B cell (primary cell): ENCODE measurements around the gene MUC5AC. TPM values are rescaled to one million over a fixed set of nuclear protein-coding genes. Genes with fewer than 3 reads are reported as not detected.

Experiments used
- ATAC-seq: fragments of 200-7000 bp; cut with Tn5 transposase; one replicate; pipeline ENCODE4 v1.10.0; 2021; ENCODE audit warnings: low read depth, mild to moderate bottlenecking, moderate number of reproducible peaks, moderate library complexity
- CTCF ChIA-PET: fragments of 350-600 bp; sonication (Branson Sonifier 250); formaldehyde crosslinking; loops from one replicate; lab custom pipeline; 2021; ENCODE audit warnings: antibody characterized with exemption, inconsistent platforms; lab: Charles Lee
- POLR2A ChIA-PET: fragments of 350-600 bp; sonication (Branson Sonifier 250); formaldehyde crosslinking; loops from one replicate; lab custom pipeline; 2021; ENCODE audit warnings: antibody characterized with exemption; lab: Charles Lee
- DNase-seq: peaks from one replicate; pipeline ENCODE4 v3.0.0; 2013
- H2AFZ ChIP-seq: 2 replicates; pipeline ENCODE4 v1.6.1; 2012; ENCODE audit warnings: mild to moderate bottlenecking, low read depth, low read length; ENCODE audit not compliant: insufficient read depth, poor library complexity, severe bottlenecking
- H3K27ac ChIP-seq, 2 donors: 1 replicate in 1 of 2; 2 replicates in 1 of 2; pipeline ENCODE4 v1.5.1; 2012 to 2013; ENCODE audit warnings: low read length in 2 of 2, mild to moderate bottlenecking in 2 of 2, moderate library complexity in 1 of 2
- H3K27me3 ChIP-seq, 4 experiments: fragments of 200-600 bp in 1 of 4; sonication (generic) in 1 of 4; replicated peaks in 1 of 4; 1 replicate in 2 of 4; 2 replicates in 2 of 4; pipeline versions ENCODE4 v1.6.1 to v1.7.0; 2013 to 2016; ENCODE audit warnings: low read length in 3 of 4, mild to moderate bottlenecking in 2 of 4, mixed read lengths in 1 of 4, moderate library complexity in 1 of 4; ENCODE audit not compliant: insufficient read depth in 4 of 4, control insufficient read depth in 3 of 4; ENCODE audit errors: control extremely low read depth in 1 of 4
- H3K36me3 ChIP-seq, 2 experiments: replicated peaks in 1 of 2; 1 replicate in 1 of 2; 2 replicates in 1 of 2; pipeline versions ENCODE4 v1.6.1 to v1.7.1; 2013; ENCODE audit warnings: low read length in 1 of 2; ENCODE audit not compliant: insufficient read depth in 2 of 2, control insufficient read depth in 1 of 2; ENCODE audit errors: control extremely low read depth in 1 of 2, extremely low read depth in 1 of 2
- H3K4me1 ChIP-seq, 2 donors: fragments of 200-600 bp in 1 of 2; sonication (generic) in 1 of 2; 1 replicate in 1 of 2; 2 replicates in 1 of 2; pipeline versions ENCODE4 v1.5.1 to v1.6.1; 2013 to 2017; ENCODE audit warnings: low read length in 2 of 2; ENCODE audit not compliant: control insufficient read depth in 2 of 2, insufficient read depth in 2 of 2
- H3K4me2 ChIP-seq: replicated peaks from 2 replicates; pipeline ENCODE3; 2012; ENCODE audit warnings: mild to moderate bottlenecking, low read depth, low read length; ENCODE audit not compliant: poor library complexity, severe bottlenecking
- H3K4me3 ChIP-seq, 5 experiments: fragments of 200-600 bp in 1 of 5; sonication (generic) in 1 of 5; 1 replicate in 3 of 5; 2 replicates in 2 of 5; pipeline versions ENCODE4 v1.5.1 to v1.7.0; 2011 to 2016; ENCODE audit warnings: low read length in 4 of 5, mild to moderate bottlenecking in 4 of 5, low read depth in 2 of 5, control low read depth in 1 of 5, moderate library complexity in 1 of 5; ENCODE audit not compliant: insufficient read depth in 1 of 5; ENCODE audit errors: control extremely low read depth in 1 of 5, extremely low read depth in 1 of 5
- H3K79me2 ChIP-seq: fragments of 200-600 bp; sonication (generic); one replicate; pipeline ENCODE4 v1.6.0; 2016; ENCODE audit warnings: low read length; ENCODE audit not compliant: control insufficient read depth, insufficient read depth
- H3K9ac ChIP-seq: fragments of 200-600 bp; sonication (generic); 2 replicates; pipeline ENCODE4 v1.6.1; 2017; ENCODE audit warnings: mild to moderate bottlenecking, low read length, moderate library complexity
- H3K9me3 ChIP-seq, 3 donors: one replicate each; pipeline versions ENCODE4 v1.6.1 to v1.7.1; 2013; ENCODE audit warnings: low read length in 2 of 3; ENCODE audit not compliant: control insufficient read depth in 2 of 3, insufficient read depth in 1 of 3; ENCODE audit errors: control extremely low read depth in 1 of 3
- H4K20me1 ChIP-seq: 2 replicates; pipeline ENCODE4 v1.6.0; 2012; ENCODE audit warnings: mild to moderate bottlenecking, low read length; ENCODE audit not compliant: insufficient read depth, control insufficient read depth, poor library complexity, severe bottlenecking
- H3K27ac Mint-ChIP-seq: one replicate; pipeline ENCODE4 v1.8.0; 2021; ENCODE audit warnings: mixed read lengths
- H3K27me3 Mint-ChIP-seq: one replicate; pipeline ENCODE4 v1.8.0; 2021; ENCODE audit warnings: mixed read lengths
- H3K4me1 Mint-ChIP-seq: one replicate; pipeline ENCODE4 v1.8.0; 2021; ENCODE audit warnings: mixed read lengths
- H3K4me3 Mint-ChIP-seq: one replicate; pipeline ENCODE4 v1.8.0; 2021; ENCODE audit warnings: mixed read lengths
- H3K9me3 Mint-ChIP-seq: one replicate; pipeline ENCODE4 v1.8.0; 2022; ENCODE audit warnings: mixed read lengths; ENCODE audit not compliant: insufficient read depth
- EZH2 ChIP-seq: IDR thresholded peaks from 2 replicates; pipeline ENCODE4 v1.6.1; 2012; ENCODE audit warnings: borderline replicate concordance, low read depth, mild to moderate bottlenecking, moderate library complexity, low read length; ENCODE audit not compliant: insufficient read depth, poor library complexity, severe bottlenecking
- WGBS: methylation state at CpG from one replicate; pipeline ENCODE4 v1.1.5; 2013; ENCODE audit warnings: missing lambda C conversion rate; ENCODE audit not compliant: insufficient coverage; 5-methylcytosine and 5-hydroxymethylcytosine counted together
- intact Hi-C: fragments of 100-400 bp; cut with micrococcal nuclease; formaldehyde crosslinking; loops from one replicate; pipeline ENCODE4 v1.10.0; 2022
- polyA plus RNA-seq: library from polyadenylated mRNA; depleted of rRNA; stranded (reverse); fragments of >200 nt; gene quantifications from 2 replicates; pipeline ENCODE4 v1.2.3, GENCODE V29; 2012
- total RNA-seq, 2 donors: library from RNA; stranded (reverse); fragments of 120-200 nt in 1 of 2; gene quantifications; 1 replicate in 1 of 2; 2 replicates in 1 of 2; pipeline versions ENCODE4 v1.2.3 to v1.2.4, GENCODE V29; 2013 to 2022
- TF ChIP-seq, protein P1 (sequence below): fragments of 200-600 bp; IDR thresholded peaks from one replicate; pipeline ENCODE4 v1.8.0; 2022; ENCODE audit warnings: antibody characterized with exemption, mild to moderate bottlenecking

MUC5AC gene
- total and polyA plus RNA-seq, 2 donors (not counting 1 experiment from before 2014, with no cell fraction given), result not detected

GRCh38 chr11:1129611-1130160 is 28.1 kb upstream of the MUC5AC start:
- ChIA-PET CTCF (no interaction called here), POLR2A (no interaction called here)
- no peak overlapping the region for H3K27ac ChIP-seq
- DNase-seq, result no peak
- WGBS, result 93% methylated on average over 18 of the region's 18 CpGs
- no peak overlapping the region for H3K4me2 ChIP-seq
- H3K4me3 ChIP-seq, result no peak overlapping the region
- H3K27me3 Mint-ChIP-seq, result peaks cover 11% of the 10 kb centered on the region
- peaks cover 0 to 15% (median 7%) of the 10 kb centered on the region in 3 donors for H3K9me3 ChIP-seq
- no peaks in the 10 kb centered on the region for H3K4me1 ChIP-seq
- intact Hi-C loops, result no loop called here
- no peaks in the 10 kb centered on the region for H3K4me1 Mint-ChIP-seq
- no peak overlapping the region for H3K27ac Mint-ChIP-seq
- H4K20me1 ChIP-seq, result no peaks in the 10 kb centered on the region
- H3K36me3 ChIP-seq, result no peaks in the 10 kb centered on the region
- no peaks in the 10 kb centered on the region for H3K27me3 ChIP-seq
- no peak overlapping the region for H2AFZ ChIP-seq
- no peak overlapping the region for H3K9ac ChIP-seq
- peaks cover 10% of the 10 kb centered on the region for H3K9me3 Mint-ChIP-seq
- ATAC-seq, result no peak
- H3K4me3 Mint-ChIP-seq, result no peak overlapping the region
- no peaks in the 10 kb centered on the region for H3K79me2 ChIP-seq
- TF ChIP-seq, protein P1, sequence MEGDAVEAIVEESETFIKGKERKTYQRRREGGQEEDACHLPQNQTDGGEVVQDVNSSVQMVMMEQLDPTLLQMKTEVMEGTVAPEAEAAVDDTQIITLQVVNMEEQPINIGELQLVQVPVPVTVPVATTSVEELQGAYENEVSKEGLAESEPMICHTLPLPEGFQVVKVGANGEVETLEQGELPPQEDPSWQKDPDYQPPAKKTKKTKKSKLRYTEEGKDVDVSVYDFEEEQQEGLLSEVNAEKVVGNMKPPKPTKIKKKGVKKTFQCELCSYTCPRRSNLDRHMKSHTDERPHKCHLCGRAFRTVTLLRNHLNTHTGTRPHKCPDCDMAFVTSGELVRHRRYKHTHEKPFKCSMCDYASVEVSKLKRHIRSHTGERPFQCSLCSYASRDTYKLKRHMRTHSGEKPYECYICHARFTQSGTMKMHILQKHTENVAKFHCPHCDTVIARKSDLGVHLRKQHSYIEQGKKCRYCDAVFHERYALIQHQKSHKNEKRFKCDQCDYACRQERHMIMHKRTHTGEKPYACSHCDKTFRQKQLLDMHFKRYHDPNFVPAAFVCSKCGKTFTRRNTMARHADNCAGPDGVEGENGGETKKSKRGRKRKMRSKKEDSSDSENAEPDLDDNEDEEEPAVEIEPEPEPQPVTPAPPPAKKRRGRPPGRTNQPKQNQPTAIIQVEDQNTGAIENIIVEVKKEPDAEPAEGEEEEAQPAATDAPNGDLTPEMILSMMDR, result no peak
- TF ChIP-seq EZH2, result no peak

DNA sequence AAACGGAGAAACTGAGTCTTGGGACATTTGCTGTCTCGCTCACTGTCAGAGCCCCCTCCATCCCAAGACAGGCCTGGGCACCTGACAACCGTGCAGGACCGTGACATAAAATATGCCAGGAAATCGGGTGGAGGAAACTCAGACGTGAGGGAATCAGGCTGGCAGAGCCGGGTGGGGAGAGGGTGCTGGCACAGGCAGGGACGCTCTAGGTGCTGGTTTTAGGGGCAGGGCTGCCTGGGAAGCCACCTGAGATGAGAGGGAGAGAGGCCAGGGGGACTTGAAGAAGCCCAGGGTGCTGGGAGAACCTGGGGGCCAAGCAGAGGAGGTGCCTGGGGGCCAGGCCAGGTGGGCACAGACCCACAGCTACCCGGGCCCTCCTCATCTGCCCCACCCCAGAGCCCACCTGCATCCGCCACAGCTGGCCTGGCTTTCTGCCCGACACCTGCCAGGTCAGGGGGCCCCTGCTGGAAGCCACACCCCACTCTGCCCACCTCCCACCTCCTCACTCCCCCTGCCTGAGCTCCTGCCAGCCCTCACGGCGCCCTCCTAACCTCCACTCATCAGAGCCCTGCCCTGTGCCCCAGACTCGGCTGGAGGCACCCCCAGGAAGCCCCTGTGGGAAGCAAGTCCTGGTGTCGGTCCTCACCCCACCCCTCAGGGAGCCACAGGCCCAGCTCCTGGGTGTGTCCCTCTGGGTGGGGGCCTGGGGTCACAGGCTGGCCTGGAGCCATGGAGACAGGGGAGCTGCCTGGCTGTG is 27.3 kb upstream of the MUC5AC start:
- no peak overlapping the region for H3K4me2 ChIP-seq
- DNase-seq (no peak), ATAC-seq (no peak)
- Mint-ChIP-seq H3K4me1 (no peaks in the 10 kb centered on the region), H3K4me3 (no peak overlapping the region), H3K27ac (no peak overlapping the region), H3K27me3 (peaks cover 11% of the 10 kb centered on the region), H3K9me3 (peaks cover 15% of the 10 kb centered on the region)
- no peak overlapping the region for H2AFZ ChIP-seq
- ChIA-PET CTCF (no interaction called here), POLR2A (interaction anchor here (0.6 kb wide), 1 partner anchor 434 kb away, joined by 9 read pairs; no protein-coding TSS in a partner anchor)
- intact Hi-C loops, result no loop called here
- no peak overlapping the region for H3K4me3 ChIP-seq
- H3K36me3 ChIP-seq, result no peaks in the 10 kb centered on the region
- H3K27me3 ChIP-seq, result no peaks in the 10 kb centered on the region
- no peaks in the 10 kb centered on the region for H3K79me2 ChIP-seq
- TF ChIP-seq, protein P1, result no peak
- no peak for TF ChIP-seq EZH2
- H3K4me1 ChIP-seq, result no peaks in the 10 kb centered on the region
- peaks cover 6 to 15% (median 12%) of the 10 kb centered on the region in 3 donors for H3K9me3 ChIP-seq
- H3K27ac ChIP-seq, result no peak overlapping the region
- H4K20me1 ChIP-seq, result no peaks in the 10 kb centered on the region
- 64% methylated on average over 12 of the region's 15 CpGs for WGBS
- no peak overlapping the region for H3K9ac ChIP-seq
